ENCODE measurements around the gene OGA. TPM values are rescaled to one million over a fixed set of nuclear protein-coding genes. Genes with fewer than 3 reads are reported as not detected.

OGA gene
- total RNA-seq, 1 donor from 2014 or later: 193 TPM

DNA sequence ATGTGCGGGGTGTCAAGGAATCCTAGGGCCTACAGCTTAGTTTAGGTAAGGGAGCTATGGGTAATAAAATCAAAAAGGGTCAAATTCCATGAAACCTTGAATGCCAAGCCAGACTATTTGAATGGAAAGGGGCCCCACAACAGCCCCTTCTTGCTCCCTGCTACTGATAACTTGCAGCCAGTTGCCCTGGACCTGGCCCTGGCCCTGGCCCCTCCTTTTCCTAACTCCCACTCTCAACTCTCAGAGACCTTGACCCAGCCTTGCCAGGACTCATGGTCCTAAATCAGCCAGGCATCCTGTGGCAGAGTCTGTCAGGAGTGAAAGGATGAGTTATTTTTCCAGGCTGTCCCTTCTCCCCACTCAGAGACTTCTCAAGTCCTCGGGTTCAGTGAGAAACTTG, 19.5 kb upstream of the OGA start:
- DNase-seq (ENCODE audit: low spot score): no peak

DNA sequence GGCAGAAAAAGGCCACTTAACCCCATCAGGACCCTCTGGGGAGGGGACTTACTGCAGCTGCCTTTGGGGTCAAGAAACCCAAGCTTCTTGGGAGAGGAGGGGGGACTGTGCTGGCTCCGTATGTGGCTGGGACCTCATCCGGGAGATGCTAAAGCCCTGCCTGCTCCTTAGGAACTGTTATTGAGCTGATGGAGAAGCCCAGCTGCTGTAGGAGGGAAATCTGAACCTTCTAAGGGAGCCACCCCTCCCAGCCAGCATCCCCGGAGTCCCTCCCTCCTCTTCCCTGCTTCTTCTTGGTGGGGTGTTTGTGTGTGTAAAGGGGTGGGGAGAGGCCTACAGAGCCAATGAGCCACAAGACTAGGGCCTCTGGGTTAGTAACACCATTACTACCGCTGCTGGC, 17.1 kb upstream of the OGA start:
- DNase-seq (ENCODE audit: low spot score): no peak

DNA sequence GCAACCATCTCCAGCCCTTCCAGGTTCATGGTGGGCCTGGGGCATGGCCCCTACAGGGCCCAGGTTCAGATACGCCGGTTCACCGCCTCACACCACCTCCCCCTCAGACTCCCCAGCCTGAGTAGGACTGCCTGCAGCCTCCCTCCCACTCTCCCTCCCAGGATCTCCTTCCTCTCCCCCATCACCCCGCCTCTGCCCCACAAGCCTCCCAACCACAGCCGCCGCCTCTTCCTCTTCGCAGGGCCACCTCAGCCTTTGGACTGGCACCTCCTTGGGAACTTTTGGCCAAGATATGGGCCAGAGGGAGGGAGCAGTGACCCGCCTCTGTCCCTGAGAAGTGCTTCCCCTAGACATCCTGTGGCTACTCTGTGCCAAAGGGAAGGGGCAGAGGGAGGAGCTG, 16.1 kb upstream of the OGA start:
- DNase-seq (ENCODE audit: low spot score): no peak

DNA sequence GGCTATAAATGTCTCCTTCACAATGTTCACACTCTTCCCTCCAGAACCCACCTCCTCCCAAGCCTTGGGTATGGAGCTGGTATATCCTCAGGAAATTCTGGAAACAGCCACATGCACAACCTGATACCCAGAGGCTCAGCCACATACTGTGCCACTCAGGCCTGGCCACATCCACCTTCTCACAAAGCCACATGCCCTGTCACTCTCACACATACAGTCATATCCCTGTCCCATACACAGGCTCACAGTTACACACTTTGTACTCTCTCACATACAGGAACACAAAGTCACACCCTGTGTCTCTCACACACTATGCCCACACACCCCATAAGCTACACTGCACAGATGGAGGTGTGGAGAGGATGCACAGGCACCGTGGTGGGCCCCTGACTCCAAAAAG, 15.2 kb upstream of the OGA start:
- no peak for DNase-seq (ENCODE audit: low spot score)

DNA sequence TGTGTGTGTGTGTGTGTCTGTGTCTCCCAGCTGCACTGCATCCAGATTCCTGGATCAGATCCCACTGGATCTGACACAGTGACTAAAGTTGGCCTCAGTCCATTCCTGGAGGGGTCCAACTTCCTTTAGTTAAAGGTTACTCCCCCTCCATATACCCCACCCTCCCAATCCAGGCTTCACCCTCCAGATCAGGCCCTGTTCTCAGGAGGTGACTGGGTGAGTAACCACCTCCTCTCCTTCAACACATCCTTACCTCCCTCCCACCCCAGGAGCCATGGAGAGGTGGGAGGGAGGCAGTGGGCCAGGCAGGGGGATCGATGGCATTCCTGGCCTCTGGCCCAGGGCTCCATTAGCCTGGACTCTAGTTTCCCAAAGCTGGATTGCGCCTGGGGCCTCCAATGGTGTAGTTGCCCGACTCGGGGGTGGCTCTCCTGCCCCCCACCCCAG, 14.1 kb upstream of the OGA start:
- no peak for DNase-seq (ENCODE audit: low spot score)

DNA sequence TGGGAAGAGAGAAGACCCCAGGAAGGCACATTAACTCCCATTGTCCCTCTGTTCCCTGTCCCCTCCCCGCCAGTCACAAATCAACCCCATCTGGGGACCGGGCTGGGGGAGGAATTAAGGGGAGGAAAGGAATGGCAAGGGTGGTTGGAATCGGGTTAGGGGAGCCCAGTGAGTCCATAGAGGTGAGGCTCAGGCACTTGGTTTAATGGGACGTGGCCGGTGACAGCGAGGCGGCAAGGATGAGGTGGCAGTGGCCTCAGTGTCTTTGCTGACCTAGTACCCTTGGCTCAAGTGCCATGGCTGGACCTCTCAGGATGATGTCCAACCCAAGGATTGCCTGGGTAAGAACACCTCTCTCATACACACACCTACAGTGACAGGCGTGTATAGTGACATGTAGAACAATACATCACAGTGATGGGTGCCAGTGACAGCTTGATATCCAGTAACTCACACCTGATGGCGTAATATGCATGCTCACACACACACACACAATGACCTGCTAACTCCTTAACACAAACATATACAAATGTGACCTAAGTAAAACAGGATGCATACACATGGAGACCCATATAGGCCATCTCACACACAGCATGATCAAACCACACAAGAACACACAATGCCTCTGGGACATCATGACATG, 13.0 kb upstream of the OGA start:
- no peak for DNase-seq (ENCODE audit: low spot score)

DNA sequence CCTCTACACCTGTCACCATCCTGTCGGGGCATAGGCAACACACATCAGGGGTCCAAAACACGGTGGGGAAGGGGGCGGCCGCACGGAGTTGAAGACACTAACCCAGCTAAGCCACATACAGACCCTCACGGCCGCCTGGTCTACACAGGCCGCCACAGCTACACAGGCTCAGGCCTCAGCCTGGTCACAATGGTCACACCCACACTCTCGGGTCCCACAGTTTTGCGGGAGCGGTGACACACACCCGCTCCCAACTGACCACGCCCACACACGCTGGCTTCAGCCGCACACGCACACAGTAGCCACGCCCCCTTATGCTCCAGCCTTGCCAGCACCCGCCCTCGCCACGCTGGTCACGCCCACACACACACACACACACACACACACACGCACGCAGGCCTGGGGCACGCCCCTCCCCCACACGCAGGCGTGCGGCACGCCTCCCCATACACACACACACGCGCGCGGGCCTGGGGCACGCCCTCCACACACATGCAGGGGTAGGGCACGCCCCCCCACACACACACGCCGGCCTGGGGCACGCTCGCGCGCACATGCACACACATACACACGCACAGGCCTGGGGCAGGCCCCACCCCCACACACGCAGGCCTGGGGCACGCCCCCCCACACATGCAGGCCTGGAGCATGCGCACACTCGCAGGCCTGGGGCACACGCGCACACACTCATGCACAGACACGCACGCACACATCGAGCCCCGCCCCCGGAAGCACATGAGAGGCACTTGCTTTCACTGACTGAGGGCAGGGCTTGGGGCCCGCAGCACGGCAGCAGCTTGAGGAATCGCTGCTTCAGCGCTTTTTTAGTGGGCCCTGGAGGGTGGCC, 12.3 kb upstream of the OGA start:
- DNase-seq (ENCODE audit: low spot score): peak; percentile 92

DNA sequence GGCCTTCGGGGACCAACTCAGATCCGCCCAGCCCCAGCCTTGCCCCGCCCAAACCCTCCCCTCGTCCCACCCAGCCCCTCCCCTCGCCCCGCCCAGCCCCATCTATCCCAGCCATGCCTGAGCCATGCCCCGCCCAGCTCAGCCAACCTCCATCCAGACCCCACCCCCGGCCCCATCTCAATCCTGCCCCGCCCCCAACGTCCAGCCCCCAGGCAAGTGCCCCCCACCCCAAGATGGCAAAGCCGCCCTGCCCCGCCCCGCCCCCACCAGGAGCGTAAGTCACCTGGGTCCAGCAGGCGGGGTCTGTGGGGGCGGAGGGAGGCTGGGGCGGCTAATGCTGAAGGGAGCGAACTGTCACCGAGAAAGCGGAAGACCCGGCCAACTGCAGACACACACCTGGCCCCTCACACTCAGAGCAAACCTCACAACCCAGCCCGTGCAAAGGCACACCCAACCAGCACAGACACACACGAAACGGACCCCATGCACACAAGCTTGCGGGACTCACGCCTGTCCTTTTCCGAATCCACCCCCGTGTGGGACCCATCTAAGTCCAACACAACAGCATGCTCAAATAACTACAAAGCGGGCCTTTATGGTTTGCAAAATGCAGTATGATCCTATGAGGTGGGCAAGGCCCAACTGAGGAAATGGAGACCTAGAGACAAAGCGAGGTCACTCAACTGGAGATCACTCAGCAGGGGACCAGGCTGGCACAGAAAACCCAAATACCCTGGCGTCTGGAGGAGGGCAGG, 11.5 kb upstream of the OGA start:
- DNase-seq (ENCODE audit: low spot score): peak; percentile 60

DNA sequence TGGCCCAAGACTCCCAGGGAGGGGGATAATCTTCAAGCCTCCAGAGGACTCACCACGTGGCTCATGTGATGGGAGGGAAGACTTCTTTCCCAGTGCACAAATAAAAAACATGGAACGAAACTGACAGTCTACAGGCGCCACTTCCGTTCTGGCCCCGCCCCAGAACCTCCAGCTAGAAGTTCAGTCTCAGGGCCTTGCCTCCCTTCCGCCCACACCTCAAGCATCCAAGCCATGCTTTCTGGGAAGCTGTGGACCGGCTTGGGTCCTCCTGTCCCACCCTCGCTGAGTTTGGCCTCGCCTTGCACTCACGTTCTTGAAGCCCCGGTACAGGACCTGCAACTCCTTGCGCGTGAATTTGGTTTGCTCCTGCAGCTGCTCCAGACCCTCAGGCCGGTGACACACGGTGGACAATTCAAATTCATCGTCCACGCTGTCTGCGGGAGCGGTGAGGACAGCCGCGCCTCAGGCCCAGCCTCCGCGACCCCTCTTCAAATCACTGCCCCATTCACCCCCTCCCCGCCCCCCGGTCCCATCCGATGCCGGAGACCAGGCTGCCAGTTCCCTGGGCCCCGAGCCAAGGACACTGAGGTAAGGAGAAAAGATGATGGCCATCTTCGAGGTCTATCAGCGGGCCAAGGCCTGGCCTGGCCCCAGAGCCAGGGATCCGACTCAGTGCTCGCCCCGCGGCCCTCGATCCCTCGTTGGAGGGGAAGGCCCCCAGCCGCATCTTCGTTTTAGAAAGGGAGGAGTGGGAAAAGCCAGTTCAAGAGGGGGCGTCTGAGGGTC, 10.7 kb upstream of the OGA start:
- peak; percentile 61 for DNase-seq (ENCODE audit: low spot score)

DNA sequence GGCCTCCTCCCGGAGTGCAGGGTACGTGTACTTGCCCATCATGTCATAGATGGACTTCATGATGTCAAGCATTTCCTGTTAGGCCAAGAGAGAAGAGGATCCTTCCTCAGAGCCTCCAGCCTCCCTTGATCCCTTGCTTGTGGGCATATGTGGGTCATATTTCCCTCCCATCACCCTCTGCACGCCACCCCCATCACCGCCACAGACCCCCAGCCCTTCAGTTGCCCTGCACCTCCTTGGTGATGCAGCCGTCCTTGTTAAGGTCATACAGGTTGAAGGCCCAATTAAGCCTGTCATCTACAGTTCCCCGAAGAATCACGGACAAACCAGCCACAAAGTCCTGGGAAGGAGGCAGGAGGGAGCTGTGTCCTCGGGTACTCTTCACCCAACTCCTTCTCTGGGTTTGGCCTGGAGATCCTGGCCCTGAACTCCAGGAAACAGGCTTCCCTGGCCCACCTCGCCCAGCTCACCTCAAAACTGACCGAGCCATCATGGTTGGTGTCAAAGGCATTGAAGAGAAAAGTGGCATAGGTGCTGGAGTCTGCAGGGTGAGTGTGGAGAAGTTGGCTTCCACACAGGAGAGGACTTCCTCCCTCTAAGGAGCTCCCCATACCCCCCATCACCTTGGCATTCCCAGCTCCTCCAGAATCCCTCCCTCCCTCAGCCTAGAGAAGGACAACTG, 9.8 kb upstream of the OGA start:
- DNase-seq (ENCODE audit: low spot score): no peak

DNA sequence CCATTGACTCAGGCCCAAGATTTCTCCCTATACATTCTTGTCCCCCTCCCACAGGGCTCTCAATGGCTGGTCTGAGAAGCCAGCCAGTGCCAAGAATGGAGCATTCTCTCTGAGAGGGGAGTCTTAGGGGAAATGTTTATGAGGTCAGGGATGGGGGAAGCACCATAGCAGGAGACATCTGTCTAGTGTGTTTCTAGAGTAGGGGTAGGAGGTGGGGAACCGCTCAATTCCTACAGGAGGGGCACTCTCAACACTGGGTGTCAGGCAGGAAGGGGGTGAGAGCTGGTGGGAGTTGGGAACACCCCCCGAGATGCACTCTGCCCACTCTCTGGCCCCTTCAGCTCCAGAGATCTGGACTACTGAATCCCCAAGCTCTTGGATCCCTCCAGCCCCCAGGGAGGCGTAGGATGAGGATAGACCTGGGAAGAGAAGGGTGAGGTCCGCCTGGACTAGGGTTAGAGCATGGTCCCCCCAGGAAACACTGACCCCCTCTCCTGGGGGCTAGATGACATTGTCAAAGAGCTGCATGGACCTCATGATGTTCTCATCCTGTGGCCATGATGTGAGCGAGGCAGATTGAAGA, 8.7 kb upstream of the OGA start:
- no peak for DNase-seq (ENCODE audit: low spot score)

DNA sequence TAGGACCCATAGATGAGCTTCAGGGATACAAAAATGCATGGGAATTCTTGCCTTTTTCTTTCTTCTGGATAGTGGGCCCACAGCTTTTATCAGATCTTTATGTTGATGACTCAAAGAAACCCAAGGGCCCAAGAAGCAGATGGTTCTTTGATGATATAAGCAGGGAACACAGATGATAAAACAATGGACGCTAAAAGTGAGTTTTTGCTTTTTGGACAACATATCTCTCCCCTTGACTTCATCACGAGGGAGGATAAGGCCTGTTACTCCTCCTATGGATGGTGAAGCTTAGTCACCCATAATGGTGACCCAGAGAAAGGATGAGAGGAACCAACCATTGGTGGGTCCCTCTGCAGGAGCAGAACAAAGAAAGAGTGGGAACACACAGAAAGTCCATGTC, 6.5 kb upstream of the OGA start:
- no peak for DNase-seq (ENCODE audit: low spot score)

DNA sequence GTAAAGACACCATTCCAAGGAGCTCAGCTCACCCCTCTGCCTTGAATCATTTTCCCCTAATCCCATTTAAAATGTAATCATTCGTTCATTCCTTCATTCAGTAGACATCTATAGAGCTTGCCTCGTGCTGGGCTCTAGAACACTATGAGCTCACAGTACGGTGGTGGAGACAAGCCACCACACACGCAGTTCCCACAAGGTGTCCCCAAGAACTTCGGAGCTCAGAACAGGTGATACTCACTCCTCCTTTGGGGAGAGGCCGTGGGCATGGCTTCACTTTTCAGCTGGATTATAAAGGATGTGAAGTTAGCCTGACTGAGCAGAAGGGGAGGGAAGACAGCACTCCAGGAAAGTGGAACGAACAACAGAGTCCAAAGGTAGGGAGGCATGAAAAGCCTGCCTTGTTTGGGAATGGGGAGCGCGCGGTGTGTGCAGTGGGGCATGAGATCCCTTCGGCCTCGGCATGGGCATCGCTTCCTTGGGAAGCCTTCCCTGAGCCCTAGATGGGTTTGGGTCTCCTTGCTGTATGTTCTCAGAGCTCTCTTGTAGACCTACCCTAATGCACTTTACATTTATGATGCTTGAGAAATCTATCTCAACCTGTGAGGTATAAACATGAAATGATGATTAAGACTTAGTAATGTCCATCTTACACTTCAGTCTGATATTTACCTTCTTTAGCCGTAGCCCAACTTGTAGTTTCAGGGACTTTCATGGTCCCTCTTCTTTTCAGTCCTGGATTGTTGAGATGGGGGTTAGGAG, 809 bp upstream of the OGA start:
- DNase-seq (ENCODE audit: low spot score): no peak

DNA sequence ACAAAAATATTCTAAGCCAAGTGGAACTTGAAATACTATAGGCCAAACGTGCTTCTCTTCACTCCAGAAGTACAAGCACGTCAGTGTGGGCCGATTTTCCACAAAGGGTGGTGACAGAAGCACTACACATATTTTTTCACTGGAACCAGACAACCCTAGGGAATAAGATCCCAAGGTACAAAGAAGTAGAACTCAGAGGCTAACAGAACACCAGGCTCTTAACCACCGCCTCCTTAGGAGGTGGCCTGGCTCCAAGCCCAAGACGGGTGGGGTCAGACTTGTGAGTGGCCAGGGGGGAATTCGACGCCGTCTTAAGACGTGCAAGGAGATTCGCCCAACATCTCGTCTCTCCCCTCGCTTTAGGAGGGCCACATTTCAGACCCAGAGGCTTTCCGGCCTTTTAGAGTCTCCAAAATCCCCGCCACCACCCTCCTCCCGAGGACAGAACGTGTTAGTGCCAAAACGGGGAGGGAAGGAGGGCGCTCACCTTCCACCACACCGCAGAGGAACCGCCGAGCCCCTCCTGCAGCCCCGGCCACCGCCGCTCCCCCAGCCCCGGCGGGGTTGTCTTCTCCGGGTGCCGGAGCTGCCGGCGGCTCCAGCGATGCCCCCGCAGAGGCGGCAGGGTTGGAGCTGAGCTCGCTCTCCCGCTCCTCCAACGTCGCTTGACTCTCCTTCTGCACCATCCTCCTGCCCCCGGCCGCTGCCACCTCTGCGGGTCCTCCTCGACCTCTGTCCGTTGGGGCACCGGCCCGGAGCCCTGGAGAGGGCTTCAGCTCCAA, 716 bp downstream of the OGA start:
- peak; percentile 93 for DNase-seq (ENCODE audit: low spot score)

DNA sequence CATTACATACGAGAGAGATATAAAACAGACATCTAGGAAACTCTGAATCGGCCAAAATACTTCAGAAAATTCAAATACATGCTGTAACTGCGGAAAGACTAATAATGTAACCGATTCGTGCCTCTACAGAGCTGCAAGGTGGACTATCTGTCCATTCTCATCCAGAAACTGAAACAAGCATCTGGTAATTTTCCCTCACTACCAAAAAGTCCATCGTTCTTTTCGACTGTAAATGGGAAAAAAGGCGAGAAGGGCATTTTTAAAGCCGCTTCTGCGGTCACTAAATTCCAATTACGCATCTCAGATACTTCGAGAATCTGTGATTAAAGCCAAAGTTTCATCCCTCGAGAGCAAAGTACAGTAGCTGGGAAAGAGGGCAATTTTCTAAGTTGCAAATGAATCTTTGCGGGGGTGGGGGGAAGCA, 1.3 kb downstream of the OGA start:
- no peak for DNase-seq (ENCODE audit: low spot score)

DNA sequence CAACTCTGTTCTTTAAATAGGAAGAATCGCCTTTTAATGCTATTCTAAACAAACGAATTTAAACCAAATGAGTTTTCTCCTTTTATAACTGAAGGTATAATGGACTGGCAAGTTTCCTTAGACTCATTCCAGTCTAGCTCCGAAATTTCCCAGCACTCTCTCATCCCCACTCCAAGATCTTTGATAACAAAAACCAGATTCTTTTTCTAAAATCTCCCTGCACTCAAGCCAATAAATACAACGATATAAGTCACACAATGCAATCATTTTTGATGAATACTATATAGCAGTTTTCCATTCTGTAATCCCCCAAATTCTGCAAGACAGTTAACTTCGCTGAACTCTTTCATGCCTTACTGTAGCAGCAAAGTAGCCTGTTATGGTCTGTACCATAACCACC, 1.9 kb downstream of the OGA start:
- DNase-seq (ENCODE audit: low spot score): no peak

DNA sequence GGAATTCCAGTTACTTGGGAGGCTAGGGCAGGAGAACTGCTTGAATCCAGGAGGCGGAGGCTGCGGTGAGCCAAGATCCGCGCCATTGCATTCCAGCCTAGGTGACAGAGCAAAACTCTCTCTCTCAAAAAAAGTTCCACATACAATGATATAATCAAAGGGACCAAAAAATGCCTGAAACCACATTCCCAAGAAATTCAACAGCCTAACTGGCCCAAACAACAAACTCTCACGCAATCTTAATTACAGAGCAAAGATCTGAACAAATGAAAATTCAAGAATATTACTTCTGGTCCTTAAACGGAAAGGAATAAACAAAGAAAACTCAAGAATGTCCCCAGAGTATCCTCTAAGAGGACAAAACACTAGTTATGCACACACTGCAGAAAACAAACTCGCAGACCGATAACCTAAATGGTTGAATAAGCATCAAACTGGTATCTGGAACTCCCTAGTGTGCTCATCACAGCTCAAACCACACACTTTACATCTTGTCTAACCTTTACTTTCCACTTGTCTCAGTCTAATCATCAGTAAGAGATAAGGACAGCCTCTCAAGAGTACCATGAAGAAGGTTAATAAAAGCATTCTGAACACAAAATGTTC, 3.7 kb downstream of the OGA start:
- no peak for DNase-seq (ENCODE audit: low spot score)

DNA sequence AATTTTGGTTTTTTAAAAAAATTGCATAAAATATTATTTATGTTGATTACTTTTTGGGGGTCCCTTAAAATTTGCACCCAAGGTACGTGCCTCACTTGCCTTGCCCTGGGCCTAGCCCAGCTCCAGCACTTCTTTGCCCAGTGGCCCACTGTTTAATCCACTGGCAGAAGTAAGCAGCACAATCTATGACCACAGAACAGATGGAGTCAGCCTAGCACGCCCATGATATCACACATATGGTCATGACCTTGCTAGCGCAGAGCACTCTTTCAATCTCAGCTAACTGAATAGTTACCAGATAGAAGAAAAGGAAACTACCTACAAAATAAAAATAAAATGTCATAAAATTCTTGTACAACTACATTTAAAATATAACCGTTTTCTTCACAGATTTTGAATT, 5.6 kb downstream of the OGA start:
- no peak for DNase-seq (ENCODE audit: low spot score)

DNA sequence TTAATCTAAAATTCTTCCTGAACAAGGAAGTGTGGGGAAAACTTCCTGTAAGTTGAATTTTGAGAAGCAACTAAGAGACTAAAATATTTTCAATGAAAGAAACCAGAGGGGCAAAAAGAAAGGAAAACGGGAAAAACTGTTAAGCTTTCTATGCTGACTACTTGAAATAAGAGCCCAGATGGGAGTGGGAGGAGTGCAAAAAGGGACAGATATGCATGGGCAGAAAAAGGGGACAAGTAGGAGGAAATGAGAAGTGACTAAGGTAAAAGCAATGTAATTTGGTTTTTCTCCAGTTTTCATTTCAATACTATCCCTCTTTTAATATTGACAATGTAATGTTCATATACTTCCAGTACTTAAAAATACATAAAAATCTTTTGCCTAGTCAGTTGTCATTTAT, 11.1 kb downstream of the OGA start:
- DNase-seq (ENCODE audit: low spot score): no peak

Data from ureter (tissue), 1 donor.